Coronary artery (tissue), 2 donors: ENCODE results near the gene RBMX.
"Not testable (repeated sequence)": the region's sequence is repeated elsewhere in the genome, so short reads cannot be mapped to it uniquely, and the experiment has no call there.

Experiments
- DNase-seq: peaks from one replicate; pipeline ENCODE4 v3.0.0-alpha.2; 2017; ENCODE audit warnings: low spot score
- H3K27ac ChIP-seq, 2 donors: fragments of 200-600 bp; sonication (generic); one replicate each; pipeline ENCODE4 v1.5.1; 2016 to 2019
- H3K4me3 ChIP-seq: fragments of 200-600 bp; sonication (generic); 2 replicates; pipeline ENCODE4 v1.5.1; 2016; ENCODE audit warnings: mild to moderate bottlenecking, moderate library complexity
- TF ChIP-seq, protein P1 (sequence below): fragments of 200-600 bp; sonication (generic); IDR thresholded peaks from one replicate; pipeline ENCODE4 v1.5.1; 2019; ENCODE audit warnings: antibody characterized with exemption

RBMX gene

DNA sequence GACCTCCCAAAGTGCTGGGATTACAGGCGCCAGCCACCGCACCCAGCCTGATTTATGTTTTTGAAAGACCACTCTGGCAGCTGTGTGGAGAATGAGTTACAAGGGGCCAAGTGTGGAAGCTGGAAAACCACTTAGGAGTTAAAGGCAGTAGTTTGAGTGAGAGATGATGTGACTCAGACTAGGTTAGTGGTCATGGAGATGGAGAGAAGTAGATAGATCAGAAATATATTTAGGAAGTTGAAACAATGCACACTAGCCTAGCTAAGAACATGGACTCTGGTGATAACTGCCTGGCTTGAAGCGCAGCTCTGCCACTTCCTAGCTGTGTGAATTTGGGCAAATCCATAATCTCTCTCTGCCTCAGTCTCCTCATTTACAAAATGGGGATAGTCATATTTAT, 11.9 kb upstream of the RBMX start:
- H3K4me3 ChIP-seq = no peak overlapping the region
- DNase-seq = no peak
- TF ChIP-seq, protein P1, sequence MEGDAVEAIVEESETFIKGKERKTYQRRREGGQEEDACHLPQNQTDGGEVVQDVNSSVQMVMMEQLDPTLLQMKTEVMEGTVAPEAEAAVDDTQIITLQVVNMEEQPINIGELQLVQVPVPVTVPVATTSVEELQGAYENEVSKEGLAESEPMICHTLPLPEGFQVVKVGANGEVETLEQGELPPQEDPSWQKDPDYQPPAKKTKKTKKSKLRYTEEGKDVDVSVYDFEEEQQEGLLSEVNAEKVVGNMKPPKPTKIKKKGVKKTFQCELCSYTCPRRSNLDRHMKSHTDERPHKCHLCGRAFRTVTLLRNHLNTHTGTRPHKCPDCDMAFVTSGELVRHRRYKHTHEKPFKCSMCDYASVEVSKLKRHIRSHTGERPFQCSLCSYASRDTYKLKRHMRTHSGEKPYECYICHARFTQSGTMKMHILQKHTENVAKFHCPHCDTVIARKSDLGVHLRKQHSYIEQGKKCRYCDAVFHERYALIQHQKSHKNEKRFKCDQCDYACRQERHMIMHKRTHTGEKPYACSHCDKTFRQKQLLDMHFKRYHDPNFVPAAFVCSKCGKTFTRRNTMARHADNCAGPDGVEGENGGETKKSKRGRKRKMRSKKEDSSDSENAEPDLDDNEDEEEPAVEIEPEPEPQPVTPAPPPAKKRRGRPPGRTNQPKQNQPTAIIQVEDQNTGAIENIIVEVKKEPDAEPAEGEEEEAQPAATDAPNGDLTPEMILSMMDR = no peak
- H3K27ac ChIP-seq = no peak overlapping the region

DNA sequence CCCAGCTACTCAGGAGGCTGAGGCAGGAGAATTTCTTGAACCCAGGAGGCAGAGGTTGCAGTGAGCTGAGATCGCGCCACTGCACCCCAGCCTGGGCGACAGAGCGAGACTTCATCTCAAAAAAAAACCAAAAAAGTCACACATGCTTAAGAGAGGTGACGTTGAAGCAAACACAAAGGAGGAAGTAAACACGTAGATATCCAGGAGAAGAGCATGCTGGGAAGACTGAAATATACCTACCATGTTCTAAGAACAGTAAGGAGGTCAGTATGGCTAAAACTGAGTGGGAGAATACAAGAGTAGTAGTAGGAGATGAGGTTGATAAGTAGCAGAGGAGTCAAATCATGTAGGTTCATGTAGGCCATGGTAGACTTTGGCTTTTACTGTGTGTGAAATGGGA, 10.1 kb upstream of the RBMX start:
- DNase-seq, H3K4me3 ChIP-seq: not testable (repeated sequence)

DNA sequence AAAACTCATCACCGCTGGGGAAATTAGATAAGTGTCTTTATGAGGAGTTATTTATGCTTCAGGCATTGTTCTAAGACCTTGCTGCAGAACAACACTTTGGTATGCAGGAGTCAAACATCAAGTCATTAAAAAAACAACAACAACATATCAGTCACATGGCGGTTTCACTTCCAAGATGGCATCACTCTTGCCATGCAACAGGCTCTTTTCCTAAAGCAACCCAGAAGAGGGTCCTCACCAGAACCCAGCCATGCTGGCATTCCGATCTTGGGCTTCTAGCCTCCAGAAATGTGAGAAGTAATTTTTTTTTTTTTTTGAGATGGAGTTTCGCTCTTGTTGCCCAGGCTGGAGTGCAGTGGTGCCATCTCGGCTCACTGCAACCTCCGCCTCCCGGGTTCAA, 8.7 kb upstream of the RBMX start:
- Histone ChIP-seq H3K4me3 (no peak overlapping the region), H3K27ac (no peak overlapping the region)
- TF ChIP-seq, protein P1 = no peak
- DNase-seq = no peak

More for the DNA sequence above, 10.1 kb upstream of the RBMX start:
- not testable (repeated sequence) for H3K27ac ChIP-seq

DNA sequence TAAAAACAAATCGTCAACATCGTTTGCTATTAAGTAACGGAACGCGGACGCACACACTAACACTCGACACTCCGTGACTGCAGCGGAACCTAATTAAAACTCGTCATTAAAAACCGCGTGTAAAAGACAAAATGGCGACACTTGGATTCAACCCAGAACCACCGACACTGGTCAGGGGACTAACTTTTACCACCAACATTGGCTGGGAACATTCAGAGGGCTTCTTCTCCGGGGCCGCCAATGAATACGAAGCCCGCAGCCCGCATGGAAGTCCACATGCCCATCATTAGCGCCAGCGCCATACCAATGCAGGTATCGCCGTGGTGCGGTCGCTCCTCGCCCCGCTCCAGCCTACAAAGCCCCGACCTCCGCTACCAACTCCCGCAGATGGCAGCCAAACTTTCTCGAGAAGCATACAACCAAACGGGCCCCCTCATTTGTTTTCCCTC, 498 bp downstream of the RBMX start:
- H3K4me3 ChIP-seq = peak overlapping the region; percentile 84
- no peak for DNase-seq
- peak overlapping the region; percentile 78 to 94 for H3K27ac ChIP-seq
- TF ChIP-seq, protein P1 = no peak

DNA sequence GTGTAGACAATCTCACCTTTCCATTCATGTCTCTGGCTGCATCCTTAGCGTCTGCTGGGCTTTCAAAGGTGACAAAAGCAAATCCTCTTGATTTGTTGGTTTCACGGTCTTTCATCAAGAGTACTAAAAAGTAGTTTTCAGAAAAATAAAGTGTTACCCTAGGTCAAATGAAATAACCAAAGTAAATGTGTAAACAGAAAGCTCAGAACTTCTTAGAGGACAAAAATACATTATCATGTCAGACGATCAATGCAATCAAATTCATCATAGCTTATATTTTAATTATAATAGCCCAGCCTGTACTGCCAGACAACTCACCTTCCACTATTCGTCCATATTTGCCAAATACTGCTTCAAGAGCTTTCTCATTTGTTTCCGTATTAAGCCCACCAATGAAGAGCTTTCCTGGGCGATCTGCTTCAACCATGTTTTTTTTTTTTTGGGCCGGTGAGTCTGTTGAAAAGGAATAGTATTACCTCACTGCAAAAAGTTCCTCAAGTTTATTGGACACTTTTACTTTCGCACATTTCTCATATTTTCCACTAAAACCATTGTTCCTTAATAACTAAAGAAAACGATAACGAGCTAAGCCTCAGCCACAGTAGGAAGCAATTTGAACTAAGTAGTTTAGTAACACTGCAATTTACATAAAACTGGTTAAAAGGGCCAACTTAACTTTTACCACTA, 1.4 kb downstream of the RBMX start:
- Histone ChIP-seq H3K27ac (peak overlapping the region; percentile 78 to 94), H3K4me3 (peak overlapping the region; percentile 84)
- TF ChIP-seq, protein P1 = no peak
- DNase-seq = no peak

DNA sequence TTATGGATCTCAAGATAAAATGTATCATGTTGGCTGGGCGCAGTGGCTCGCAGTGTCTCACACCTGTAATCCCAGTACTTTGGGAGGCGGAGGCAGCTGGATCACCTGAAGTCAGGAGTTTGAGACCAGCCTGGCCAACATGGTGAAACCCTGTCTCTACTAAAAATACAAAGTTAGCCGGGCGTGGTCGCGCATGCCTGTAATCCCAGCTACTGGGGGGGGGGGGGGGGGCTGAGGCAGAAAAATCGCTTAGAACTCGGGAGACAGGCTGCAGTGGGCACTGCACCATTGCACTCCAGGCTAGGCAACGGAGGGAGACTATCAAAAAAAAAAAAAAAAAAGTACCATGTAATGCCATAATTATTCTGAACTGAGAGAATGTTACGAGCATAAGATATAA, 2.1 kb downstream of the RBMX start:
- H3K27ac ChIP-seq = no peak overlapping the region
- TF ChIP-seq, protein P1 = no peak
- peak overlapping the region; percentile 84 for H3K4me3 ChIP-seq
- no peak for DNase-seq

DNA sequence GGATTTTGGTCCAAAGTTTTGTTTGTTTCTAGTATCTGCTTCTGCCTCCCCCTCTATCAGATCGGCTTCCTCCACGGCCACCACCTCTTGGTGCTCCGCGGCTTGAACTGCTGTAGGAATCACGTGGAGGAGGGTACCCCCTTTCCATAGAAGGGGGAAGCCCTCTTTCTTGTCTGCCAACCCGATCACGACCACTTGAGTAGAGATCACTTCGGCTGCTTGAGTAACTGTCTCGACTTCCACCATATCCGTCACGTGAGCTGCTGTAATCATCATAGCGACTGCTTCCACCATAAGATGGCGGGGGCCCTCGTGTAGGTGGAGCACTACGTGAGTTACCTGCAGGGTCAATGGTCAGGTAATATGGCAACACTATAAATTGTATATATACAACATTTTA, 6.4 kb downstream of the RBMX start:
- H3K27ac ChIP-seq, DNase-seq, H3K4me3 ChIP-seq: not testable (repeated sequence)

DNA sequence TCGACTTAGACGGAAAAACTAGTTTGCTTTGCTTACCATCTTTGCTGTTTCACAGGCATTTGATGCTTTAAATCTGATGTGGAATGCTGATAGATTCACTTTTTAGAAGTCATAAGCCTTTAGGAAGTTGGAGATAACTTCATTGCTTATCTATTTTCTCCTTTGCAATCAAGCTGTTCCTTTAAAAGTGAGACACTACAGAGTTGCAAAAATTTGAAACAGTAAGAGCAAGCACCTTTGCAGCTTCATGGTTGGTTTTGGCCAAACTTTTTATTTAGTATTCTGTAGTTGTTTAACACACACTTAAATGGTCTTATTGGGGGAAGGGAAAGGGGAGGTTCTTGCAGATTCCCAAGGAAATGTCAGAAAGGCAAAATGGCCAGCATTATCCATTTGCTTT, 7.3 kb downstream of the RBMX start:
- DNase-seq, H3K27ac ChIP-seq, H3K4me3 ChIP-seq: not testable (repeated sequence)
